Endometrial microvascular endothelial cells (primary cell): Measurements from ENCODE around the gene PPP6R2. TPM values are rescaled to one million over a fixed set of nuclear protein-coding genes. Genes with fewer than 3 reads are reported as not detected.
"Not testable (repeated sequence)": the region's sequence is repeated elsewhere in the genome, so short reads cannot be mapped to it uniquely, and the experiment has no call there.

Source experiments
- in situ Hi-C: cut with HindIII; loops from 2 replicates; pipeline ENCODE4 v1.10.0; 2017; ENCODE audit warnings: low sequenced_read_pairs, low pct_unique_long_range_greater_than_20kb; ENCODE audit errors: inconsistent ontology term
- total RNA-seq: library from RNA; depleted of rRNA; stranded (reverse); fragments of >200 nt; gene quantifications from one replicate; pipeline ENCODE4 v1.2.3, GENCODE V29; 2015; ENCODE audit errors: inconsistent ontology term

PPP6R2 gene
- total RNA-seq, 1 donor from 2014 or later, result 35.0 TPM

DNA sequence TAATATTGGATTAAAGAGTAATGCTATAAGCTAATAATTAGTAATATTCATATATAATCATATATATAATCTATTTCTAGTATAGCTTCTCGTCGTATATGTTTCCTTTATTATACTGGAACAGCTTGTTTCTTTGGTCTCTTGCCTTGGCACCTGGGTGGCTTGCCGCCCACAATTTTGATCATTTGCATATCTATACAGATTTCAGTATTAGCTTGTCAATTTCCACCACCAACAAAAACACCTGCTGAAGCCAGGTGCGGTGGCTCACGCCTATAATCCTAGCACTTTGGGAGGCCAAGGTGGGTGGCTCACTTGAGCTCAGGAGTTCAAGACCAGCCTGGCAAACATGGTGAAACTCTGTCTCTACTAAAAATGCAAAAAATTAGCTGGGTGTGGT lies 8.7 kb upstream of the PPP6R2 start:
- in situ Hi-C loops, result not testable (repeated sequence)

DNA sequence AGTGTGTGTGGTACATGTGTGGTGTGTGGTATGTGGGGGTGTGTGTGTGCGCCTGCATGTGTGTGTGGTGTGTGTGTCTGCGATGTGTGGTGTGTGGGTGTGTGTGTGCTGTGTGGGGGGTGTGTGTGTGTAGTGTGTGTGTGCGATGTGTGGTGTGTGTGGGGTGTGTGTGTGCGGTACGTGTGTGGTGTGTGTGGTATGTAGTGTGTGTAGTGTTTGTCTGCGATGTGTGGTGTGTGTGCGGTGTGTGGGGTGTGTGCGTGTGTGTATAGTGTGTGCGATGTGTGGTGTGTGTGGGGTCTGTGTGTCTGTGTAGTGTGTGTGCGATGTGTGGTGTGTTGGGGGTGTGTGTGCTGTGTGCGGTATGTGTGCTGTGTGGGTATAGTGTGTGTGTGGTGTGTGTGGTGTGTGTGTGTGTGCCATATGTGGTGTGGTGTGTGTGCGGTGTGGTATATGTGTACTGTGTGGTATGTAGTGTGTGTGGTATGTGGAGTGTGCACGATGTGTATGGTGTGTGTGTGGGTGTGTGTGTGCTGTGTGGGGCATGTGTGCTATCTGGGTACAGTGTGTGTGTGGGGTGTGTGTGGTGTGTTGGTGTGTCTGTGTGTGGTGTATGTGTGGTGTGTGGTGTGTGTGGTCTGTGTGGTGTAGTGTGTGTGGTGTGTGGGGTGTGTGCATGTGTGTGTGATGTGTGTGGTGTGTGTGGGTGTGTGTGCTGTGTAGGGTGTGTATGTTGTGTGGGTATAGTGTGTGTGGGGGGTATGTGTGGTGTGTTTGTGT lies 5.7 kb upstream of the PPP6R2 start:
- in situ Hi-C loops, result no loop called here

- in situ Hi-C loops, result no loop called here
These were observed 5.0 kb upstream of the PPP6R2 start for GRCh38 chr22:50338042-50338573.

- in situ Hi-C loops, result no loop called here
These were observed 4.2 kb upstream of the PPP6R2 start for GRCh38 chr22:50338860-50339462.

DNA sequence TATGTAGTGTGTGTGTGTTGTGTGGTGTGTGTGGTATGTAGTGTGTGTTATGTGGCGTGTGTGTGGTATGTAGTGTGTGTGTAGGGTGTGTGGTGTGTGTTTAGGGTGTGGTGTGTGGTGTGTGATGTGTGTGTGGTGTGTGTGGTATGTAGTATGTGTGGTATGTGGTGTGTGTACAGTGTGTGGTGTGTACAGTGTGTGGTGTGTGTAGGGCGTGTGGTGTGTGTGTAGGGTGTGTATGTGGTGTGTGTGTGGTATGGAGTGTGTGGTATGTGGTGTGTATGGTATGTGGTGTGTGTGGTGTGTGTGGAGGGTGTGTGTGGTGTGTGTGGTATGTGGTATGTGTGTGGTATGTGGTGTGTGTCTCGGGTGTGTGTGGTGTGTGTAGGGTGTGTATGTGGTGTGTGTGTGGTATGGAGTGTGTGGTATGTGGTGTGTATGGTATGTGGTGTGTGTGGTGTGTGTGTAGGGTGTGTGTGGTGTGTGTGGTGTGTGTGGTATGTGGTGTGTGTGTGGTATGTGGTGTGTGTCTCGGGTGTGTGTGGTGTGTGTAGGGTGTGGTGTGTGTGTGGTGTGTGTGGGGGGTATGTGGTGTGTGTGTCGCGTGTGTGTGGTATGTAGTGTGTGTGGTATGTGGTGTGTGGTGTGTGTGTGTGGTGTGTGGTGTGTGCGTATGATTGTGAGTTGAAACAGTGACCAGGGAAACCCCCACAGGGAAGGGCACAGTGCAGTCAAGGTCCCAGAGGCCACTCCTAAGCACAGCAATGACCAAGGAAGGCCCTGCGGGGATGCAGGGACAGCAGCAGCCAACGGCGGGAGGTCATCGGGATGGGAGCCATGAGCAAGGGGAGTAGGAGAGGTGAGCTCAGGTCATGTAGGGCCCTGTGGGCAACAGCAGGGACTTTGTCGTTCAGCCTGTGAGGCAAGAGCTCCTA lies 2.9 kb upstream of the PPP6R2 start:
- in situ Hi-C loops, result no loop called here

GRCh38 chr22:50341977-50342650 lies 1.0 kb upstream of the PPP6R2 start:
- in situ Hi-C loops, result no loop called here

DNA sequence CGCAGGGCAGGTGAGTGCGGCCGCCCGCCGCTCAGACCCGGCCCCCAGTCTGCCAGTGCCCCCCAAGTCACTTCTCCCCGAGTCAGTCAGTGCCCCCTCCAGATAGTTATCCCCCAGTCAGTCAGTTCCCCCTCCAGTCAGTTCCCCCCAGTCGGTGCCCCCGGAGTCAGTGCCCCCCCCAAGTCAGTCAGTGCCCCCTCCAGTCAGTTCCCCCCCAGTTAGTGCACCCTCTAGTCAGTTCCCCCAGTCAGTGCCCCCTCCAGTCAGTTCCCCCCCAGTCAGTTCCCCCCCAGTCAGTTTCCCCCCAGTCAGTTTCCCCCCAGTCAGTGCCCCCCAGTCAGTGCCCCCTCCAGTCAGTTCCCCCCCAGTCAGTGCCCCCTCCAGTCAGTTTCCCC lies 411 bp downstream of the PPP6R2 start:
- in situ Hi-C loops, result no loop called here

- in situ Hi-C loops, result no loop called here
These were observed 3.3 kb downstream of the PPP6R2 start for GRCh38 chr22:50346470-50346869.

GRCh38 chr22:50347157-50347556 lies 4.0 kb downstream of the PPP6R2 start:
- in situ Hi-C loops, result no loop called here

DNA sequence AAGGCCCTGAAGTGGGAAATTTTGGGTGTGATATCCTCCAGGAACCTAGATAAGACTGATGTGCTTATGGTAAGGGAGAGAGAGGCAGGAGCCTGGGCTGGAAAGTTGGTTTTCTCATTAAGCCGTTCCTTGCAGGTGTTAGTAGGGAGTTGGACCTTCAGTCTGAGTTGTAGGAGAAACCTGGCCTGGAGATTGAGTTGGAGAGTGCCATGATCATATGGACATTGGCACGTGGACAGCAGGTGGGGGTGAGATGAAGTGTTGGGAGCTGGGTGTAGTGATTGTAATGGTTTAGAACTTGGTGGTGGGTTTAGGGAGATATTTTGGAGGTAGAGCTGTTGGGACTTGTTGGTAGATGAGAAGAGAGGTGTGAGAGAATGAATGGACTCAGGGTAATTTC lies 4.9 kb downstream of the PPP6R2 start:
- in situ Hi-C loops, result no loop called here

GRCh38 chr22:50356186-50356585 lies 13.1 kb downstream of the PPP6R2 start:
- in situ Hi-C loops, result no loop called here

DNA sequence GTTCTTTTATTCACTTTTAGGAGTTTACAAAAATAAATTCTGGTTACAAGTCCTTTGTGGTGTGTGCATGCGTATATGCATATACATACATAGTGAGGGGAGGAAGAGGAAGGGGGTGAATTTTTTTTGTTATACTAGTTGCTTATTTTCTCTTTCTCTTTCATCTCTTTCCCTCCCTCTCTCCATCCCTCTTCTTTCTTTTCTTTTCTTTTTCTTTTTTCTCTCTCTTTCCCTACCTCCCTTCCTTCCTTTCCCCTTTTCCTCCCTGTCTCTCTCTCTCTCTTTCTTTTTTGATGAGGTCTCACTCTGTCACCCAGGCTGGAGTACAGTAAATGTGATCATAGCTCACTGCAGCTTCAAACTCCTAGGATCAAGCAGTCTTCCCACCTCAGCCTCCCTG lies 14.1 kb downstream of the PPP6R2 start:
- in situ Hi-C loops, result no loop called here

GRCh38 chr22:50357756-50358155 lies 14.6 kb downstream of the PPP6R2 start:
- in situ Hi-C loops, result no loop called here

DNA sequence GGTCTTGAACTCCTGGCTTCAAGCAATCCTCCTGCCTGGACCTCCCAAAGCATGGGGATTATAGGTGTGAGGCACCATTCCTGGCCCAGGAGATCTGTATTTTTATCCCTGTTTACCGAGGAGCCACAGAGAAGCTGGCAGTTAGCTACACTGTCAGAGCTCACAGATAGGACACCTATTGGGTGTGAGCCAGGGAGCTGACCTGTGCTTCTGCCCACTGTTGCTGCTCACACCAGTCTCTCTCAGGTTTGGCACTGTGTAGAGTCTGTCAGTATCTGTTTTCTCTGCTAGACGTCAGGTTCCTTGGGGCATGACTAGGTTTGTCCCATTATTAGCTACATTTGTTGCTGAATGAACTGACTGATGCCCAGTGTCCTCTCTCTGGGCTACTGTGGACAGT lies 17.5 kb downstream of the PPP6R2 start:
- in situ Hi-C loops, result no loop called here

DNA sequence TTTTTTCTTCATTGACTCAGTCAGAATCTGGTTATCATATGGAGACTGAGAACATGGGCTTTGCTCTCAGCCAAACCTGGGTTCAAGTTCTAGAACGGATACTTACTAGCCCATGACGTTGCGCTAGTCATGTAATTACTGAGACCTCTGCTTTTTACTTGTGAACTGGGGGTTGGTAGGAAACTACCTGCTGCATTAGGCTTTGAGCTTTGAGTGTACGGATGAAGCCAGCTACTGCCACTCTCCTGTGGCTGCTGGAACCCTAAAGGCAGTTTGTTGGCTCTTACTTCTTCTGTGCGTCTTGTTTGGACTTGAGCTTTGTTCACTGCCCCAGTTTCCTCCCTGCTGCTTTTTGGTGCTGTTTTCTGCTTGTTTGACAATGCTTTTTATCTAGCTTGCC lies 18.1 kb downstream of the PPP6R2 start:
- in situ Hi-C loops, result no loop called here

DNA sequence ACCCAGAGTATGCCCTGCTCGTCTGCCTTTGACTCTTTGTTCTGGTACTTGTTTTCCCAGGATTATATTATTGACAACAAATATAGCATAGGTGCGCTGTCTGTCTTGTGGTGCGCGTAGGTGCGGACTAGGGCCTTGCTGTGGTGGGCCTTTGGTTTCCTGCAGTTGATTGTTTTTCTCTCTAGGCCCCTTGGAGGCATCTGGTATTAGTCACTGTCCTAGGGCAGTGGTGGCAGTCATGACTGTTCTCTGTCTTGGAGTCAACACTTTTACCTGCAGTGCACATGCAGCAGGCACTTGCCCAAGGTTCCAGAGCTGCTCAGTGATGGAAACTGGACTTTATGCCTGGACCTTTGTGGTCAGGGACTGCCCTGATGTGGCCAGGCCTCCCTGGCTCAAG lies 18.6 kb downstream of the PPP6R2 start:
- in situ Hi-C loops, result no loop called here

GRCh38 chr22:50363166-50363802 lies 20.2 kb downstream of the PPP6R2 start:
- in situ Hi-C loops, result no loop called here

- in situ Hi-C loops, result not testable (repeated sequence)
These were observed 20.7 kb downstream of the PPP6R2 start for GRCh38 chr22:50363803-50364194.
